Superior temporal gyrus (tissue), 1 donor: ENCODE results near the gene CTIF.
"Not testable (repeated sequence)": the region's sequence is repeated elsewhere in the genome, so short reads cannot be mapped to it uniquely, and the experiment has no call there.

Source experiments
- DNase-seq: peaks from one replicate; pipeline ENCODE4 v3.0.0-alpha.2; 2016; ENCODE audit errors: extremely low spot score

Gene CTIF

DNA sequence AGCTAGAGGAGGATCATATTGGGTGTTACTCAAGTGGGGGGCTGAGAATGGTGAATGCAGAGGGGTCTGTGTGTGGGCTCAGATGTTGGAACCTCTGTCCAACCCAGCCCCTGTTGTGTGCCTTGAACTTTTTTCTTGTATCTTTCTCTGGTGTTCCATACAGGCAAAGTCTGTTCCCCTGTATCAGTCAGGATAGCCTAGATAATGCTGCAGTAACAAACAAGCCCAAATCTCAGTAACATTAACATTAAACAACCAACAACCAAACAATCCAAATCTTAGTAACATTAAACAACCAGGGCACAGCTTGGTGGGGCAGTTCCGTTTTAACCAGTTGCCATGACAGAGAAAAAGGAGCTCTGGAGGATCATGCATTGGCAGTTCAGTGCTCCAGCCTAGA is 103.7 kb downstream of the CTIF start:
- DNase-seq, result no peak

DNA sequence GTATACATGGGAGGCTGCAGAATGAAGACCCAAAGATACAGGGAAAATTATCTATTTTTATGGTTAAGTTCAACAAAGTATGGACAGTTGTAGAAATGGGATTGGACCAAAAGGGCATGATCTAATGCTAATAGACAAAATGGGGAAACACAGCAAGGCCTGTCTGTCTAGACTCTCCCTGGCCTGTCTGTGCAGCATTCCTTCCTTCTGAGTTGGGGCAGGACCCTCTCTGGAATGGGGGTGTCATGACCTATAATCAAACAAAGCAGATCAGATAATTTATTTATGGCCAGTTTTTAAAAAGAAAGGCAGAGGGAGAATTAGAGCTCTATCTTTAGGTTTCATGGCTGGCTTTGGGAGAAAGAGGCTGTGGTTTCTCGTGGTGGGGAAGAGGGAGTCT is 104.4 kb downstream of the CTIF start:
- DNase-seq, result no peak

DNA sequence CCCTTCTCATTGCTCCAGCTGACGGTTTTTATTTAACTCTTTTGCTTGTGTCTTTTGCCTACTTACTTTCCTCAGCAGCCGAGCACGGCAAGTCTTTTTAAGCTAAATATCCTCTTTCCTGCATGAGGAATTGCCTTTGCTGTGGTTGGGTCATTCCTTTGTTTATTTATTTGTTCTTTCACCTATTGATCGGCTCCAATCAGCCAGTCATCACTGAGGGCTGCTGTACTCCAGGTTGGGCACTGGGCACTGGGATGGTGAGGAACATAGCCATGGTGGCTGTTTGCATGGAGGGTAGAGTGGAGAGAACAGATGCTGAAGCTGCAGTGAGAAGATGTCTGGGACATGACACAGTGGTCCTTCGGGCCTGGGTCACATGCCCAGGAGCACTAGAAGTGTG is 105.2 kb downstream of the CTIF start:
- no peak for DNase-seq

DNA sequence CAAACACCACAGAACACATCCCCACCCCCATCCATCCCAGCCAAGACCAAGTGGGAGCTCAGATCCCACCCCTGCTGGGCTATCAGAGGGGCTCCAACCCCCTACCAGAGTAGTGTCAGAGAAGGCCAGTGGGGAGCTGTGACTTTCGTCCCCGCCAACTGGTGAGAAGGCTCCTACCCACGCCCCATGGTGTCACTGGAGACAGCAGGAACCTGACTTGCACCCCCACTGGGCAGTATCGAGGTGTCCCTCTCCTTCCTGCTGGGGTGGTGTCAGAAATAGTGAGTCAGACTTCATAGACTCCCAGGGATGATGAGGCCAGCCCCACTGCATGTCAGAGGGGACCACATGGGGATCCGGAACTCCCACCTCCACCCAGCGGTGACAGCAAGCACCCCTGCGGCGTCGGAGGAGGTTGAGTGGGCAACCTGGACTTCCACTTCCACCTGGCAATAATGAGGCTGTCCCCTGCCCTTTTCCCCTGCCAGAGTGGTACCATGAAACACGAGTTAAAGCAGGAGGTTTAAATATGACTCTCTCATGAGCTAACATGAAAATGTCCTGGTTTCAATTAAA is 106.7 kb downstream of the CTIF start:
- no peak for DNase-seq

DNA sequence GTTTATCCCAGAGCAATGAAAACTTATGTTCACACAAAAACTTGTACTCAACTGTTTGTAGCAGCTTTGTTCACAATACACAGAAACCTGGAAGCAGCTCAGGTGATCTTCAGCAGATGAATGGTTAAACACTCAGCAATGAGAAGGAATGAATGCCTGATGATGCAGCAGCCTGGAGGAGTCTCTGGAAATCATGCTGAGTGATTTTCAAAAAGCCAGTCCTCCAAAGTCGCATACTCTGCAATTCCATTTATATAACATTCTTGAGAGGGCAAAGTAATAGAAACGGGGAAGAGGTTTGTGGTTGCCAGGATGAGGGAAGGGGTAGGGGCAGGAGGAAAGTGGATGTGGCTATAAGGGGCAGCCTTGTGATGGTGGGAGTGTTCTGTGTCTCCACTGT is 108.1 kb downstream of the CTIF start:
- DNase-seq, result no peak

DNA sequence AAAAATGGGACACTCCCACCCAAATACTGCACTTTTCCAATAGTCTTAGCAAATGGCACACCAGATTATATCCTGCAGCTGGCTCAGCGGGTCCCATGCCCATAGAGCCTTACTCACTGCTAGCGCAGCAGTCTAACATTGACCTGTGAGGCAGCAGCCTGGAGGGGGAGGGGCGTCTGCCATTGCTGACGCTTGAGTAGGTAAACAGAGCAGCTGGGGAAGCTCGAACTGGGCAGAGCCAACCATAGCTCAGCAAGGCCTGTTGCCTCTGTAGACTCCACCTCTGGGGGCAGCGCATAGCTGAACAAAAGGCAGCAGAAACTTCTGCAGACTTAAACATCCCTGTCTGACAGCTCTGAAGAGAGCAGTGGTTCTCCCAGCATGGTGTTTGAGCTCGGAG is 110.4 kb downstream of the CTIF start:
- no peak for DNase-seq

DNA sequence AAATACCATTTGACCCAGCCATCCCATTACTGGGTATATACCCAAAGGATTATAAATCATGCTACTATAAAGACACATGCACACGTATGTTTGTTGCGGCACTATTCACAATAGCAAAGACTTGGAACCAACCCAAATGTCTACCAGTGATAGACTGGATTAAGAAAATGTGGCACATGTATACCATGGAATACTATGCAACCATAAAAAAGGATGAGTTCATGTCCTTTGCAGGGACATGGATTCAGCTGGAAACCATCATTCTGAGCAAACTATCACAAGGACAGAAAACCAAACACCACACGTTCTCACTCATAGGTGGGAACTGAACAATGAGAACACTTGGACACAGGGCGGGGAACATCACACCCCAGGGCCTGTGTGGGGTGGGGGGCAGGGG is 115.8 kb downstream of the CTIF start:
- DNase-seq, result not testable (repeated sequence)

DNA sequence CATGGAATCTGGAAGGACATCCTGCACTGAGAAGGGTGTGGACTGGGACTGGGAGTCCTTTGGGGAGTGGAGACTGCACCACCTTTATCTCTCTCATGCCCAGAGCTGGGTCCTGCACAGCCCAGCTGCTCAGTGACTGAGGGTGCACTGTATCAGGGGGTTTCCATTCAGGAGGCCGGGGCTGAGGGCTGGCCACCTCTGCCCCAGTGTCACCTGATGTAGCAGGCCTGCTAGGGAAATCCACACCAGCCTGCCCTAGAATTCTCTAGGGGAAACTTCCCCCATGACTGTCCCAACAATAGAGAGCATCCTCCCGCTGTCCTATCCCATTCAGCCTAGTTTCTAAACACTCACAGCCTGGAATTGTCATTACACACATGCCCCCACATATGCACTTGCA is 116.7 kb downstream of the CTIF start:
- no peak for DNase-seq

DNA sequence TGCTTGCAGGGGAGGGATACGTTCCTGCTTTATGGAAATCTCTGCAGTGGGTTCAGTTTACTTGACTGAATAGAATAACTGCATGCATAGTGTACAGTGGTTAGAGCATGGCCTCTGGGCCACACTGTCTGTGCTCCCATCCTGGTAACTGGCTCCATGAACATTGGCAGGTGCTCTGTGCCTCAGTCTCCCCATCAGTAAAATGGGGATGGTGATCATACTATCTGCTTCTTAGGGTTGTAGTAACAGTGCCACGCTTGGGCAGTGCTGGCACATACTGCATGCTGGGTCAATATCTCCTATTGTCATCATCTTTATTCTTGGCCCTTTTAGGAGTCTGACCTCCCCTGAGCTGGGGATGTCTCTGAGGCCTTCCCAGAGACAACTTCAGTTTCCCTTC is 117.3 kb downstream of the CTIF start:
- DNase-seq, result no peak

DNA sequence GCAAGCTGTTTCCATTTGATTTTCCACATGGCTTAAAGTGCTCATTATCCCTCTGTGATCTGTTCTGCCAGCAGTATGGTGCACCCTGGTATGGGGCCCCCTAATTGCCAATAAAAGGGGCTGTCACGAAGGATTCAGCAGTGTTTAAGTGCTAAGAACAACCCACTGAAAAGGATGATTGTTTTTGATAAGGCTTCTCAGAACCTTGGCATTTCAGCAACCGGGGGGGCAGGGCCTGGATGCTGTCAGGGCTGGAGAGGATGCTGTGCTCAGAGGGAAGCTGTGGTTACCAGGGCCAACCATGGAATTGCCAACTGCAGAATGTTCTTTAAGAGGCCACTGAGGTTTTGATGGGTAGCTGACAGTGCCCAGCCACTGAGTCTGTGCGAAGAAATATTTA is 117.8 kb downstream of the CTIF start:
- no peak for DNase-seq

DNA sequence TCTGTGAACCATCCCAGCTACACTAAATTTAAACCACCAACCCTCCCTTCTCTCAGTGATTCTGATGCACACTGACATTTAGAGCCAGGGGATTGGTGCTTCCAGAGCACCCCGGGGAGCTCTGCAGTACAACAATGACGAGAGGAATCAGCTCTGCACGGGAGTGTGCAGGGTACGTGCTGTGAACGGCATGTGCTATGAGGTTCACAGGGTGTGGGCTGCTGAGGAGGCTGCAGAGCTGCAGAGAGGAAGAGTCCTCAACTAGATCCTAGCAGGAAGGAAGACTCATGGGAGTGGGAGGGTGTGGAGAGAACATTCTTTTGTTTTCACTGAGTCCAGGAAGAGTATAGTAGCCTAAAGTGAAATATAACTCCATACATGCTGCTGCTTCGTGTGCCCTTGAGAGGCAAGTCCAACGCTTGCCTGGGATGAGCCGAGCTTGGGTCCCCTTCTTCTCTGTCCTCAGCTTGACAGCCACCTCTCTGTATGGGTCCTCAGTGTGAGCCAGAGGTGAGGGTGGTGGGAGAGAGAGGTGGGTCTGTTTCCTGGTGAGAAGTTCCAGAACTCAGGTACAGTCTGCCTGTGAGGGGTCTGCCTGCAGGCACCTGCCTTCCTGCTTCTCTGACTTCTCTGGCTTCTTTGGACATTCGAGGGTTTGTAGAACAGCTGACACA is 118.8 kb downstream of the CTIF start:
- peak; percentile 58 for DNase-seq

DNA sequence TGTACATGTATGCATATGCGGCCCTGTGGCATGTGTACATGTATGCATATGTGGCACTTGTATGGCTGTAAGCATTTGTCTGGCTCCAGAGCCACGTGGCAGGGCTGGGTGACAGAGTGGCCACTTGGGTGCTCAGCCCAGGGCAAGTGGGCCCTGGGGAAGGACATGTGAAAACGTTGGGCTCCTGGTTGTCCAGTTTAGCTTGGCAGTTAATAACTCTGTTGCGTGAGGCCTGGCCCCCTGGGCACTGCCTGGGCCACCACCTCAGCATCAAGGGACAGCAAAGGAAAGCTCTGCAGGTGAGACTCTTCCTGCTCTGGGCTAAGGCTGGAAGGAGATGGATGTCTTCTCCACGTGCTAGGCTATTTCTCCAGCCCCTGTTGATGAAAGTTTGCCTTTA is 119.9 kb downstream of the CTIF start:
- no peak for DNase-seq

DNA sequence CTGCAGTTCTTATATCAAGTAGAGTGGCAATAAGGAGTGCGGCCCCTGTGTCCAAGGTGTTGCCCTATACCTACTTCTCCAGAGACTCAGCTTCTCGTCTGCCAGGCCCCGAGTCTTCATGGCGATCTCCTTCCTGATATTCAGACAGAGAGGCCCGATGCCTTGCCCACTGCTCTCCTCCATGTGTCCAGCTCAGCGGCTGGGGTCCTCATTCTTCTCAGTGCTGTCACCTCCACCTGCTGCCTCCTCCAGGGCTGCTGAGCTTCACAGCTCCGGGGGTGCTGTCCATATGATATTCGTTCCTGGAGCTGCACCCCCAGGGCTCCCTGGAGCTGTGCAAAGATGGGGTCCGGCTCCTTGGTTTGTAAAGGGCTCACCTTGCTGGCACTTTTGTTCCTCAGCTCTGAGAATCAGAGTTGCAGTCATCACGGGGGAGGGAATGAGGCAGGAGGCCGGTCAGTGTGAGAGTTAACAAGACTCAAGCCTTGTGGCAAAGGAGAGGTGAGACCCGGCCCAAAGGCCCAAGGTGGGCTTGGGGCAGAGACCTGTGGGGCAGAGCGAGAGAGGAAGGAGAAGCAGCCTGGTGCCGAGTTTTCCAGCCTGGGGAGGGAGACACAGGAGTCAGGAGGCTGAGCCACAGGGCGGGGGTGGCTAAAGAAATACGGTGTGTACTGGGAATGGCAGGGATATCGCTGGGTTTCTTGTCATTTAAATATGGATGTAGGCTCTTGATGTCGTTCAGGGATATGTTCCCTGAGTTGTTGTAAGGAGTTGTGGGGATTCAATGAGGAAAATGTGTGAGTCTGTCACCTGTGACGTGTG is 120.6 kb downstream of the CTIF start:
- no peak for DNase-seq

DNA sequence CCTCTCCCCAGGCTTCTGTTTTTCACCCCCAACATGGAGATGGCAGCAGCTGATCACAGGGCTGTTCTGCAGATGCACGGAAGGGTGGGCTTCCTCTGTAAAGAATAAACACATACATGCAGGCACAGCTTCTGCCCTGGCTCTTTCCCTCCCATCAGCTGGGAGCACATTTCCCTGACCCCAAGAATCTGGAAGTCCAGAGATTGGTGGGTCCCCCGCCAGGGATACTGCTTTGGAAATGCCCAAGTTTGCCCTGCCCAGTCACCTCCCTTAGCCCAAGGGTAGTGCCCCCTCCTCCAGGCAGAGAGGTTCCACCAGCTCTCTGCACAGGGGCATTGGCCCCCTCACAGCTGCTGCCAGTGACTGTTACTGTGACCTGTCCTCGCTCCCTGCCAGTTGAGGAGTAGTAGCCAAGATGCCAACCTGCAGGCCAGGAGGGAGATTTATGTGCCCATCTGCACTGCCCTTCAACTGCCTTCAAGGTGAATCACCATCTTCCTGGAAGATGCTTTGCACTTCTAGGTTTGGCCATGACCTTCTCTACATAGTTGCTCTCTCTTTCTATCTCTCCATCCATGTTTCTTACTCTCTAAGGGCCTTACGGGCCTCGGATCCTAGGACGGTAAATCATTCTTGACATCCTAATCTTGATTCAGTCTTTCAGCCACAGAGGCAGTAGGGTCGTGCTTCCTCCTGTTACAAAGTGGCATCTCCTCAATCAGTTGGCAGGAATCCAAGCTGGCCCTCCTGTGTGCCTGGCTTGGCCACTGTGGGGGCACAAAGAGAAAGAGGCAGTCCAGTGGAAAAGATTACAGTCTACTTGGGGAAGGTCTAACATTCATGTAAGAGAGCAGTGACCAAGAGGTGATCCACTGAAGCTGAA is 121.8 kb downstream of the CTIF start:
- no peak for DNase-seq

DNA sequence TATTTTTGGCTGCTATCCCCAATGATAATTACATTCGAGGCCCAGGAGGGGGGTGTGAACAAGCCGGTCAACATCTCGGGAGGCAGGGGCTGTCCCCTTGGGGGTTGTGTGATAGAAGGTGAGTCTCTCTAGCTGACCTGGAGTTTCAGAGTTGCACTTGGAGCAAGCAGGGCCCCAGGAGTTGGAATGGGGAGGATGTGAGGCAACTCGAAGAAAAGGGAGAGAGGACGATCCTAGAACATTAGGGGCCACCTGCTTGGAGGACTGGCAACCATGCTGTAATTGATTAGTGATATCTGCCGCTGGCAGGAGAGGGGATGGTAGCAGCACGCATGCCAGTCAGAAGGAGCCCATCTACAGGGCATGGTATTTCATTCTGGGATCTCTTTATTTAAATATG is 122.6 kb downstream of the CTIF start:
- no peak for DNase-seq

DNA sequence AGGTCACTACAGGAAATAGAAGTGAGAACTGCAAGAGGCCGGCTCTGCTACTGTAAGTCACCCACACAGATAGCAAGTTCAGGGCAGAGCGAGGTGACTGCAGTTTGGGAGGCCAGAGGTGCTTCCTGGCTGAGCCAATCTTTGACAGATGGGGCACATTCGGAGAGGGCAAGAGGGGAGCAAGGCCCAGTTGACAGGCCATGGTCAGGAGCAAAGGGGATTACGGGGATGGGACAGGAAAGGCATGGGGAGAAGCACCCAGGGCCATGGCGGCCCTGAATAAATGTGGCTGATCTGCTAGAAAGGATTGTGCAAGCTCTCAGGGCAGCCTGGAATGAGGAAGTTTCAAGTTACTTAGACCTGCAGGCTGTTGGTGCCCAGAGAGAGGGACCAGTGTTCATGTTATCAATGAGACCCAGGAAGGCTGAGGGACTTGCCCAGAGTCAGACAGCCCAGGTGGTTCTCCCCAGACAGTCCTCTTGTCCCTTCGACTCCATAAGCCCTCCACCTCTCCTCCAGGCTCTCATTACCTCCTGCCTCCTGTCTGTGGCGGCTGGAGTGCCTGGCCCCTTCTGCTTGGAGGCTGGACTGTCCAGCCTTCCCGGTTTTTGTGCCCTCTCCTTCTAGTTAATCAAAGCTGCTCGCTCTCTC is 123.3 kb downstream of the CTIF start:
- DNase-seq, result no peak

DNA sequence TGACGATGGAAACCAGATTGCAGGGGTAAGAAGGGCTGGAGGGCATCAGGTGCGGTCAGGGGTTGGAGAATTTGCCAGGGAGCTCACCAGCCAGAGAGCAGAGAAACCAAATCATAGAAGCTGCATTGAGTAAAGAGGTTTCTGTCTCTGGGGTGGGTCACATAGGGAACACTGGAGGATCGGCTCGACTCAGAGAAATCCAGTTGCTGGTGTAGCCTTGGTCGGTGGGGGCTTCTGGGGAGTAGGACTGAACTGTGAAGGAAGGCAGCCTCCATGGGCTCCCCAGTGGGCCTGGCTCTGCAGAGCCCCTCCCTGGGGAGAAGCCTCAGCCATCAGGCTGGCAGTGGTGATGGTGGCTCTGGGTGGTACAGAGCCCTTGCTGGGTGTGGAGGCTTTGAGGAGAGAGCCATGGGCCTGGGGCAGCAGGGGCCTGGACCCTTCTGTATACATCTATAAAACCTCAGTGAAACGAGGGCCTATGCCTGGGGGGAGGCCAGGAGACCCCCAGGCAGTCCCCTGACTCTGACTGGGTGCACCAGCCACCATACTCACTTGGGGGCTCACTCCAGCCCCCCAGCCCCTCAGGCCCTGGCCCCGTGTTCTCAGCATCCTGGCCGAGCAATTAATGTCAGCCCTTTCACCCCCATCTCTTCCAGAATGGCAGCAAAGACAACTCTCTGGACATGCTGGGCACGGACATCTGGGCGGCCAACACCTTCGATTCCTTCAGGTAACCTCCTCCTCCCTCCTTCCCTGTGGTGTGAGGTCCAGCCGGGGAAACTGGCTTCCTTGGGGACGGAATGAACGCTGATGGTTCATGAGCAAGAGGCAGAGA is 124.5 kb downstream of the CTIF start:
- DNase-seq, result no peak

DNA sequence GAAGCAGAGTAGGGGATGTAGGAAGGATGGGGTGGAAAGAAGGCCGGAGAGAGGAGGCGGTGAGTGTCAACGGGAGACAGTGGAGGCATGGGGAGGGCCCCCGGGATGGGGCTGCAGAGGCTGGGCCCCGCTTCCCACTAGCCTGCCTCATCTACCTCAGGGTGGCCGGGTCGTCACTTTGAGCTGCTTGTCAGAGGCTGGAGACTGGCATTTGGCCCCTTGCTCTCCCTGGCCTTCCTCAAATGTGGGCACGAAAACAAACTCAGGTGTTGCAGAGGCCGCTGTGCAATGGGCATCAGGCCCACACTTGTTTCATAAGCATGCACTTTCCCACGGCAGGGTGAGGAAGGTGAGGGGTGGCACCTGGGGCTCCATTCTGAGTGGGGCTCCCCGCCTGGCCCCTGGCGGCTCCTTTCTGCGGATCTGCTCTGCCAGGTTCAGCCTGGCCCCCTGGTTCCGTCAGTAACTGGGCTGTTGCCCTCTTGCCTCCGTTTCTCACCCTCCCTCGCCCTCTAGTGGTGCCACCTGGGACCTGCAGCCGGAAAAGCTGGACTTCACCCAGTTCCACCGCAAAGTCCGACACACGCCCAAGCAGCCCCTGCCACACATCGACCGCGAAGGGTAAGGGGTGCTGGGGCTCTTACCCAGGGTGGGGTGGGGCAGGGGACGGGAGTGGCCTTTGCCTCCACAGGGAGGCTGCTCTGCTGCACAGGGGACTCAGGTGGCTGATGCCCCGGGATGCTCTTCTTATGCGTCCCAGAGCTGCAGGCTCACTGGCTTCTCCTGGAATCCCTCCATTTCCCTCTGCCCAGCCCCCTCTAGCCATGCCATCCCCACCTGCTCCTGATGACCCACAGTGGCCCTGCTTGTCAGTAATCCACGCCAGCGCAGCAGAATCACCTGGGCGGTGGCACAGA is 125.4 kb downstream of the CTIF start:
- peak; percentile 84 for DNase-seq

DNA sequence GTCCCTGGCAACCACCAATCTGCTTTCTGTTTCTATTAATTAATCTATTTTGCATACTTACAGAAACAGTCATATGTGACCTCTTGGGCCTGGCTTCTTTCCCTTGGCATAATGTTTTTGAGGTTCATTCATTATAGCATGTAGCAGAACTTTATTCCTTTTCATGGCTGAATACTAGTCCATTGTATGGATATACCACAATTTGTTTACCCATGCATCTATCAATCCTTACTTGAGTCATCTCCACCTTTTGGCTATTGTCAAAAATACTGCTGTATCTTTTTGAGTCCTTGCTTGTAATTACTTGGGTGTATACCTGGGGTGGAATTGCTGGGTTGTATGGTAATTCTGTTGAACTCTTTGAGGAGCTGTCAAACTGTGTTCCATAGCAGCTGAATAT is 126.8 kb downstream of the CTIF start:
- DNase-seq, result no peak

DNA sequence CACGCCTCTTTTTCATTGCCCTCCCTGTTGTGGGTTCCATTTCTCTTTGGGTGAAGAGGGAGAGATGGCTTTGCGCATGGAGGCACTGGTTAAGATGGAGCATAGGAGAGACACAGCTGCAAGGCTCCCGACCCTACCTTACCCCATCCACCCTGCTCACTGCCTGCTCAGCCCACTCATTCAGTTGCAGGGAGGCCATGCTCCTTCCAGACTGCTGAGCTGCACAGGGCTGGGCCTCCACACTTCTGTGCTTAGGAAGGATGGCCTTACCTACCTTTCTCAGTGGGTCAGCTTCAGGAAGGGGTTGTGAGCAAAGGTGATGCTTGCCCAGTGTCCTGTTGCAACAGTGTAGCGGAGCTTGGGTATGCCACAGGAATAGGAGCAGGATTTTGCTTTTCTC is 127.8 kb downstream of the CTIF start:
- DNase-seq, result no peak
